Smooth muscle cell (in vitro differentiated cells): ENCODE measurements around the gene ERF. TPM values are rescaled to one million over a fixed set of nuclear protein-coding genes. Genes with fewer than 3 reads are reported as not detected.

Experiments
- DNase-seq: peaks from one replicate; lab custom pipeline; 2025; ENCODE audit not compliant: unreplicated experiment; lab: John Stamatoyannopoulos, UW
- H2AFZ ChIP-seq: fragments of 200-600 bp; sonication (generic); 2 replicates; pipeline ENCODE4 v1.6.0; 2016; ENCODE audit warnings: antibody characterized with exemption, low read depth, mild to moderate bottlenecking
- H3F3A ChIP-seq: fragments of 200-600 bp; sonication (generic); 2 replicates; pipeline ENCODE4 v1.6.0; 2017; ENCODE audit warnings: antibody characterized with exemption, low read depth
- H3K27ac ChIP-seq: fragments of 200-600 bp; sonication (generic); 2 replicates; pipeline ENCODE4 v1.5.1; 2016; ENCODE audit warnings: low read depth, mild to moderate bottlenecking
- H3K27me3 ChIP-seq: fragments of 200-600 bp; sonication (generic); 2 replicates; pipeline ENCODE4 v1.6.1; 2016; ENCODE audit warnings: low read depth, mild to moderate bottlenecking
- H3K36me3 ChIP-seq: fragments of 200-600 bp; sonication (generic); 2 replicates; pipeline ENCODE4 v1.5.1; 2016; ENCODE audit warnings: low read depth
- H3K4me1 ChIP-seq: fragments of 200-600 bp; sonication (generic); 2 replicates; pipeline ENCODE4 v1.5.1; 2016; ENCODE audit warnings: low read depth
- H3K4me2 ChIP-seq: fragments of 200-600 bp; sonication (generic); 2 replicates; pipeline ENCODE4 v1.6.0; 2016; ENCODE audit warnings: mild to moderate bottlenecking
- H3K4me3 ChIP-seq: fragments of 200-600 bp; sonication (generic); 2 replicates; pipeline ENCODE4 v1.5.1; 2016; ENCODE audit warnings: mild to moderate bottlenecking
- H3K79me2 ChIP-seq: fragments of 200-600 bp; sonication (generic); 2 replicates; pipeline ENCODE4 v1.6.0; 2016; ENCODE audit warnings: low read depth, mild to moderate bottlenecking
- H3K9ac ChIP-seq: fragments of 200-600 bp; sonication (generic); 2 replicates; pipeline ENCODE4 v1.6.0; 2016; ENCODE audit warnings: low read depth
- H3K9me3 ChIP-seq: fragments of 200-600 bp; sonication (generic); replicated peaks from 2 replicates; pipeline ENCODE4 v1.5.1; 2016; ENCODE audit warnings: low read depth
- H4K20me1 ChIP-seq: fragments of 200-600 bp; sonication (generic); 2 replicates; pipeline ENCODE4 v1.6.0; 2016; ENCODE audit warnings: low read depth
- CTCF ChIP-seq: fragments of 200-600 bp; sonication (generic); IDR thresholded peaks from 2 replicates; pipeline ENCODE4 v1.5.1; 2017; ENCODE audit warnings: borderline replicate concordance, mild to moderate bottlenecking, antibody characterized with exemption; ENCODE audit not compliant: insufficient read depth, poor library complexity, severe bottlenecking
- WGBS: methylation state at CpG from one replicate; pipeline ENCODE4 v1.1.7; 2016; ENCODE audit warnings: low lambda C conversion rate; 5-methylcytosine and 5-hydroxymethylcytosine counted together
- polyA plus RNA-seq: library from polyadenylated mRNA; unstranded; fragments of >200 nt; fragmentation: Nextera tagmentation; extraction: Ambion mirVana; gene quantifications from 2 replicates; pipeline ENCODE4 v1.2.1, GENCODE V29; 2016
- total RNA-seq: library from RNA; depleted of rRNA; stranded (reverse); fragments of >200 nt; gene quantifications from 2 replicates; pipeline ENCODE4 v1.2.3, GENCODE V29; 2014

The ERF gene
- total and polyA plus RNA-seq, 2 experiments from 2014 or later, result 14.9 to 20.5 TPM

GRCh38 chr19:42288881-42289555 lies 34.1 kb upstream of the ERF start:
- no peaks in the 10 kb centered on the region for H3K36me3 ChIP-seq

GRCh38 chr19:42288387-42288786 lies 33.5 kb upstream of the ERF start:
- H3F3A ChIP-seq, result no peaks in the 10 kb centered on the region
- H3K27ac ChIP-seq, result no peak overlapping the region
- H3K36me3 ChIP-seq, result no peaks in the 10 kb centered on the region
- no peak for TF ChIP-seq CTCF
- no peaks in the 10 kb centered on the region for H3K27me3 ChIP-seq
- H2AFZ ChIP-seq, result no peak overlapping the region
- peaks cover 12% of the 10 kb centered on the region for H3K79me2 ChIP-seq
- DNase-seq, result no peak
- no peak overlapping the region for H3K9ac ChIP-seq
- peaks cover 57% of the 10 kb centered on the region for H4K20me1 ChIP-seq
- 96% methylated on average over 4 of the region's 4 CpGs for WGBS
- H3K9me3 ChIP-seq, result no peaks in the 10 kb centered on the region
- H3K4me3 ChIP-seq, result no peak overlapping the region
- H3K4me1 ChIP-seq, result peaks cover 5% of the 10 kb centered on the region
- no peak overlapping the region for H3K4me2 ChIP-seq

More at GRCh38 chr19:42288881-42289555, 34.1 kb upstream of the ERF start:
- Histone ChIP-seq H3K4me3 (no peak overlapping the region), H3F3A (peaks cover 5% of the 10 kb centered on the region), H3K9ac (no peak overlapping the region), H3K27me3 (no peaks in the 10 kb centered on the region), H3K9me3 (no peaks in the 10 kb centered on the region), H2AFZ (no peak overlapping the region), H3K4me2 (no peak overlapping the region), H4K20me1 (peaks cover 57% of the 10 kb centered on the region), H3K4me1 (peaks cover 5% of the 10 kb centered on the region), H3K79me2 (peaks cover 12% of the 10 kb centered on the region), H3K27ac (no peak overlapping the region)
- DNase-seq, result no peak
- no peak for TF ChIP-seq CTCF
- 97% methylated on average over 22 of the region's 22 CpGs for whole genome bisulfite sequencing

- TF ChIP-seq CTCF, result no peak
- H3F3A ChIP-seq, result peaks cover 5% of the 10 kb centered on the region
- H3K9me3 ChIP-seq, result no peaks in the 10 kb centered on the region
- H3K9ac ChIP-seq, result no peak overlapping the region
- no peak overlapping the region for H3K4me3 ChIP-seq
- 94% methylated on average over 10 of the region's 10 CpGs for WGBS
- peaks cover 11% of the 10 kb centered on the region for H3K4me1 ChIP-seq
- H3K36me3 ChIP-seq, result no peaks in the 10 kb centered on the region
- H3K4me2 ChIP-seq, result no peak overlapping the region
- no peaks in the 10 kb centered on the region for H3K27me3 ChIP-seq
- no peak for DNase-seq
- H4K20me1 ChIP-seq, result peaks cover 57% of the 10 kb centered on the region
- no peak overlapping the region for H2AFZ ChIP-seq
- H3K27ac ChIP-seq, result no peak overlapping the region
- H3K79me2 ChIP-seq, result peaks cover 12% of the 10 kb centered on the region
These were observed 32.8 kb upstream of the ERF start for GRCh38 chr19:42287827-42288107.
